Activated gamma-delta T cell (primary cell): ENCODE results near the gene PTPRZ1.

Experiments
- DNase-seq: peaks from one replicate; lab custom pipeline; 2025; lab: John Stamatoyannopoulos, UW

The PTPRZ1 gene

DNA sequence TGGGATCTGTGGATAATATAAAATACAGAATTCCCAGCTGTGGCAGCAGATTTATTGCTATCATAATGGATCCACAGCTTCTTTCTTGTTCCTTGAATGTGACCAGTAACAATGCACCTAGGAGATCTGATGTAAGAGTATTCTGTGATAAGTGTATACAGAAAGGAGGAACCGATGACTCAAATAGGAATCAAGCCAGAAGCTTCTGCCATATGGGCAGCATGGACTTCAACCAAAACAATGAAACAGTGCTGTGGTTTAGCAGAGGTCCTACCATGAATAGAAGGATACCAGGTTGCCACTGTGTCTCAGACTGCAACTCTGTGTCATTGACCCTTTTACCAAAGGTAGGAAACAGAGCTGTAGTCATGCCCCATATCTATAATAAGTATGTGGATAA, 81.8 kb downstream of the PTPRZ1 start:
- DNase-seq, result no peak

DNA sequence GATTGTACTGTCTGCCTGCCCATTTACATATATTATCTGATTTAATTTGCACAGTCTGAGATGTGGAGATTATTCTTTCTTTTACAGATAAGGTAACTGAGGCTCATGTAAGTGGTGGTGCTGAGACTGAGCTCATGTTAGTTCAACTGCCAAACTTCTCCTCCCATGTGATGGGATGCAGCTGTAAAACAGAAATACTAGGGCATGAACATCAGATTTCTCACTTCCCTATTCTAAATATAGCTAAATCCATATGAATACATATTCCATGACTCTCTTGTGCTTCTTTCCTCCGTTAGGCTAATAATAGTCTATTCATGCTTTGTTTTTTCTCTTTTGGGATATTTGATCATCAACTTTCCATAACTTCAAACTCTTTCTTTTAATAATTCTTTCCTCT, 84.7 kb downstream of the PTPRZ1 start:
- DNase-seq, result no peak

DNA sequence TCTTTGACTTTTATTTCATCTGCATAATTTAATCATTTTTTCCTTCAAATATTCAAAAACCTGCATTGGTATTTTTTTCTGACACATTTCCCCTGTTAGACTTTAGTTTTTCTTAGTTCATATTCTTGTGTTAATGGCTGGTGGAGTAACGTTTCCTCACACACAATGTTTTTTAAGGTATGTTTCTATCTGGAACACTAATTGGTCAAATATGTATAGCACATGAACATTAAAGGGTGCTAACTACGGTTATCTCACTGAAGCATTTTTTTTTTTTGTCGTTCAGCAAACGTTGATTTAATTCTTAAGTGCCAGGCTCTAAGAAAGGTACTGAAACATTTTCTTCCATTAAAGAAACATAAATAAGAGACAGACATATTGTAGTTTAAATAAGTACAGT, 87.7 kb downstream of the PTPRZ1 start:
- no peak for DNase-seq

DNA sequence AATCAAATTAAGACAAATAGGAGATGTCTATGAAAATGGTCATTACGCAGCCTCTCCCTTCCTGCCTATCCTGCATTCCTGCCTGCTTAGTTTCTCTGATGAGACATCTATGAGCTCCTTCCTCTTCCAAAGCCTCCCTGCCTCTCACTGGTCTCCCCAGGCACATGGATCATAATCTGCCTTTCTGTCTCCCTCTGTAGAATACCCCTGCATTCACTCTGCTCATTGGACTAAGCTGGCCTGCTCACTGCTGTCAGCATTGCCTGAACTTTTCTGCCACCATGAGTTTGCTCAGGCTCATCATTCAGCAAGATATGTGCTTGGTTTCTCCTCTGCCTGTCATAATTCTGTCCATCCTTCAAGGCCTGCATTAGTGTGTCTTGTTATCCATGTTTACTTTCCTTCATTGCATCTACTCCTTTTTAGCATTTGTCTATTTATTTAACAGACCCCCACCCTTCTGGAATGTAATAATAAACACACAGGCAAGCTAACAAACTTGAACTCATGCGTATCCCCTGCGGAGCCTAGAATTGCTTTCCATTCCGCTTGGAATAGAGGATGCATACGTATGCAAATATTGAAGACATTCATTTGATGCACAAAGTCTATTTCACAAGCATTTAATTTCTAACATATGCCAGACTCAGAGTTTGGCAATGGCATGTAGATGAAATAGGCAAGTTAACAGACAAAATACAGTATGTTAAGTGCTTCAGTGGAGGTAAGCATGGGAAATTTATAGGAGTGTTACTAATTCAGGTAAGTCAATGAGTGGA, 88.3 kb downstream of the PTPRZ1 start:
- DNase-seq, result no peak

DNA sequence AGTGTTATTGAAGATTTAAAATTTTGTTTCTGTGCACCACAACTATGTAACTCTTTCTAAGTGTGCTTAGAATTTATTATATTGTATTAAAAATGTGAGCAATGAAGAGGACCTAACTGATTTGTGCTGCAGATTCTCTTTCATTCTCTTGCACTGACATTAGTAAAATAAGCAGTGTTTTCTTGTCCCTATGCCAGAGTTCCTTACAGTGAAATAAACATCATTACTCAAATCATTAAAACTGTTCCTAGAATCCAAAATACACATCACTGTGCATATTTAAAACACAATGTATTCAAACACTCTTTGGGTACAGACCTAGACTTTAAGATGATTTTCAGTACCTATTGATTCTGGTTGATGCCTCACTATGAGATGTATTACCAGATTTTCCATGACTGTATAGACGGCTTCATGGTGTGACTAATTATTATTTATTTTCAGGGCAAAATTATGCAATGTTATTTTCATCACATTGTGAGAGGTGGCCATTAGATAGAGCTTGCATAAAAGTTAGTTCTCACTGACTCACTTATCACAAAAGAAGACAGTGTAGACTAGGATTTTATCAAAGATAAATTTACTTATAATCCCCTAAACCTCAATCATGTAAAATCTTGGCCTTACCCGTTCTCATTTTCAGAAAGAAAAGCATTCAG, 93.4 kb downstream of the PTPRZ1 start:
- DNase-seq, result no peak

DNA sequence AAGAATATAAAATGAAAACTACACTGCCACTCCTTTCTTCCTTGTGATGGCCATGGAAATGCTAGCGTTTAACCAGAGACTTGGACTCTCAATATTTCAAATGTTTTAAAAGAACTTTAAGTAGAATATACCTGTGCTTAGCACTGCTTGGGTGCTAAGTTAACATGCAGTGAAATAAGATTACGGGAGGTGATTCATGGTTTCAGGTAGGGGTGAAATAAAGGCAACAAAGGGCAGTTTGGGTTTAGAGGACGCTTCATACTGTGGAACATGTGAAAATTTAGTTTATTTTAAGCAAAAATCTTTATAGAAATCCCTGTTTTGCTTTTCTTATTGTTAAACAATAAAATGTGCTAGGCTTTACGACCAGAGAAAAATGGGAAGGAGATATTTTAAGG, 94.0 kb downstream of the PTPRZ1 start:
- DNase-seq, result no peak

DNA sequence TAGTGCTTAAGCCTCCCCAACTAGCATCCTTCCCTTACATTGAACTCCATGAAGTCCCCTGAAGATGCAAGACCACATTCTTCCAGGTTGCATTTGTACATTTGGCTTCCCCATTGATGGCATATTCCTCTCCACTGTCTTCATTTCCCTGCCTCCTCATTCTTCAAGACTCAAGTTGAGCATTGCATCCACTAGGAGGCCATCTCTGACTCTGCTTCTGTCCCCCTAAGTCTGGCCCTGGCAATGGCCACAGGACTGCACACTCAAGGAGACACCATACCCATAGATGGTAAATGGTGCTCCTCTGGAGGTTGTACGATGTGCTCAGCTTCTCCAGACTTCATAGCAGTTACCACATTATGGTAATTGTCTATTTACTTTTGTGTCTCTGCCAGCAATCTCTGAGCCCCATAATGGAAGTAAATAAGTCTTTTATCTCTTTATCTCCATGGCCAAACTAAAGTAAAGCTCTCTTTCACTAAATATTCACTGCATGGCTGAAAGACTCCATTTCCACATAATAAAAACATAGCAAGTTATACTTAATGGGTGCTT, 112.6 kb downstream of the PTPRZ1 start:
- no peak for DNase-seq

DNA sequence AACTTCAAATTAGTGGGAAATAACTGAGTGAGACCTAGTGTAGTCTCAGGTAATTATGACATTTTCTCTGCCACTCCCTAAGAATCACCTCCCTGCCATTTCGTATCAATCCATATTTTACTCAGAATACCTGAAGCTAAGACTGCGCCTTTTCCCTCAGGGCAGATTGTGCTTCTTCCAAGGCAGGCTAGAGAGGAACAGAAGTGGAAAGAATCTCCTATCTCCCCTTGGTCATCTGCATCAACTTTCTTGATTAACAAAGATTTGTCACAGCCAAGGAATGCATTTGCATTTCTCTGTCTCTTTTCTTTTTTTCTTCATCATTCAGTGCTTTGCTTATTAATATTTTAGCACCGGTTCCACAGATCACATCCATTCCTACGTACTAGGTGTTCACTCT, 119.1 kb downstream of the PTPRZ1 start:
- DNase-seq, result no peak

DNA sequence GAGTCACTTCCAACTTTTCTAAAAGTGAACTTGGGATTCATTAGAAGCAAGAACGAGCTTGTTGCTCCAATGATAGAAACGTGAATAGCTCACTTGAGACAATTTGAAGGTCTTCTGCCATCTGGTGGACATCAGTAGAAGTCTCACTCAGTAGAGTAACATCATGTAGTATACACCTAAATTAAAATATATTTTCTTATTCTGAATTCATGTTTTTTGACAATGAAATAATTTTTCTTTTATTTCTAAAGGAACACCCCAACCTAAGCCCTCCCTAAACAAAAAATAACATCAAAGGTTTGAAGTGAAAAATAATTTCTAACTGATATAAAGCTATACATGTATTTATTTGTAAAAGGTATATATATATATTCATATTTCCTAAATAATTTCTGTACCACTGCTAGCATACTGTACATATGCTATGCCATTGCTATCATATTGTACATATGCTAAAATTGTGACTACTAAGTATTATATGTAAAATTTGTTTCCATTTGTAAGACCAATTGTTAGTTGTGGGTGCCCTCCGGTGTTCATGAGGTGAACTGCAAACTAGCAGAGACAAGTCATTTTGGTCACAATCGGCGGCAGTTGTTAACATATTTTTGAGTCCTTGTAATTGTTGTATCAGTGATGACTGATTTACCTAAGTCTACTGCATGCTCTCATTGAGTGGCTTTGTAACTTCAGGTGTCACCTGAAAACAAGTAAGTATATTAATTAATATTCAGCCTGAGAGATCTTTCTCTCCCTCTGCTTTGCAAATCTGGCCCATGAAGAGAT, 121.9 kb downstream of the PTPRZ1 start:
- DNase-seq, result no peak

DNA sequence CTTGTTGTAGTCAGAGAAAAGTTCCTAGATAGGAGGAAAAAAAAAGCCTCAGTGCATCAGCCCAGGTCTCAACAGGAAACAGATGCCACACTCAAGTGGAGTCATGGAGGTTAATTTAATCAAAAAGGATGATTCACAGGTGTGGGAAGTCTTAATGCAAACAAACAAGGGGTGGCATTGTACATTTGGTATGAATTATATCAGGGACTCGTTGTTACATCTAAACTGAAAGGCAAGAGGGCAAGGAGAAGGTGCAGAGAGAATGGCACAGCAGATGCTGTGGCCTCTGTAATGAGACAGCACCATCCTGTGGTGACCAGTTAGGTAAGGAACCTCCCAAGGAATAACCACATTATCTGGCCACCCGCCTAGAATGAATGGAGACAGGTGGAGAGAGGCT, 133.7 kb downstream of the PTPRZ1 start:
- no peak for DNase-seq

DNA sequence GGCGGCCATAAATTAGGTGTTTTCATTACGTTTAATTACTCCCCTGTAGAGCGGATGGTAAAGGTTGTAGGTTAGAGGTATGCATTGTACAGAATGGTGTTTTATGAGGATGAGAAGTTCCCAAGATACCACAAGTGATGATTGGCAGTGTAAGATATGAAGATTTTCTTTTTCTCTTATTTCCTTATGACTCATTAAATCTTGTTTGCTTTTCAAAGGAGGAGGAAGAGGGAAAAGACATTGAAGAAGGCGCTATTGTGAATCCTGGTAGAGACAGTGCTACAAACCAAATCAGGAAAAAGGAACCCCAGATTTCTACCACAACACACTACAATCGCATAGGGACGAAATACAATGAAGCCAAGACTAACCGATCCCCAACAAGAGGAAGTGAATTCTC, 137.2 kb downstream of the PTPRZ1 start:
- DNase-seq, result no peak

DNA sequence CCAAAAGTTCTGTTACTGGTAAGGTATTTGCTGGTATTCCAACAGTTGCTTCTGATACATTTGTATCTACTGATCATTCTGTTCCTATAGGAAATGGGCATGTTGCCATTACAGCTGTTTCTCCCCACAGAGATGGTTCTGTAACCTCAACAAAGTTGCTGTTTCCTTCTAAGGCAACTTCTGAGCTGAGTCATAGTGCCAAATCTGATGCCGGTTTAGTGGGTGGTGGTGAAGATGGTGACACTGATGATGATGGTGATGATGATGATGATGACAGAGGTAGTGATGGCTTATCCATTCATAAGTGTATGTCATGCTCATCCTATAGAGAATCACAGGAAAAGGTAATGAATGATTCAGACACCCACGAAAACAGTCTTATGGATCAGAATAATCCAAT, 140.1 kb downstream of the PTPRZ1 start:
- no peak for DNase-seq

DNA sequence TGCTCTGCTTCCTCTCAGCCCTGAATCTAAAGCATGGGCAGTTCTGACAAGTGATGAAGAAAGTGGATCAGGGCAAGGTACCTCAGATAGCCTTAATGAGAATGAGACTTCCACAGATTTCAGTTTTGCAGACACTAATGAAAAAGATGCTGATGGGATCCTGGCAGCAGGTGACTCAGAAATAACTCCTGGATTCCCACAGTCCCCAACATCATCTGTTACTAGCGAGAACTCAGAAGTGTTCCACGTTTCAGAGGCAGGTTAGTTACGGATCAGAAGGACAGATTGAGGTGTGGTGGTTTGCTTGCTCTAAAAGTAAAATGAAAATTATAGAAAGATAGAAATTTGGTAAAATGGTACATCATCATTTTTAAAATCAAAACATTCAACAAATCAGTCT, 140.7 kb downstream of the PTPRZ1 start:
- DNase-seq, result no peak

DNA sequence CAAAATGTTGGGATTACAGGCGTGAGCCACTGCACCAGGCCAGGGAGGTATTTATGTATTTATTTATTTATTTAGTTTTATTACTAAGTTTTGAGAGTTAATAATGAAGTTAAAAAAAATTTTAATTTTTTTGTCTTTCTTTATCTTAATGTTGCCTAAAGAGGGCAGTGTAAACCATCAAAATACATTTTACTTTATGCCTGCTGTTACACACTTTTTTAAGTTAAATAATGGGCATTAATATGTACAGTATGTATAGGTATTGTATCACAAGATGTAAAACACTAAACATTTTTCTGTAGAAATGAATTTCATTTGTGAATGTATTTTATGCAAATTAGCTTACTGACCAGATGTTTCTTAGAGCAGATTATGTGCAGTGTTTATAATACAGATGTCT, 141.7 kb downstream of the PTPRZ1 start:
- DNase-seq, result no peak

DNA sequence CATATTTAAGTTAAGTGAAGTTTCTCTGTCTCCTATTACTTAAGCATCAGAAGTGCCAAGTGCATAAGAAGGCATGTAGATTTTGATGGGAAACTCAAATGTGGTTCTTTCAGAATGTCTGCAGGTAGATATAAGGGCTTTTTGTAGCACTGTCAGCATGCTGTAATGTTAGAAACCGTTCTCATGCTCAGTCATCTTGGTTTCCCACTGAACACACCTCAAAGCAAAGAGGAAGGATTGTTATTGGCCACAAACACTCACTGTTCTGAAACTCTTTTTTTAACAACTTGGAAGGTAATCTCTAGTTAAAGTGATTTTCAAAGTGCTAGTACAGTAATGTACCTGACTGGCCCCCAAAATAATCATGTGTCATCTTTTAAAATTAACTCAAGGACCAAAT, 145.1 kb downstream of the PTPRZ1 start:
- no peak for DNase-seq

DNA sequence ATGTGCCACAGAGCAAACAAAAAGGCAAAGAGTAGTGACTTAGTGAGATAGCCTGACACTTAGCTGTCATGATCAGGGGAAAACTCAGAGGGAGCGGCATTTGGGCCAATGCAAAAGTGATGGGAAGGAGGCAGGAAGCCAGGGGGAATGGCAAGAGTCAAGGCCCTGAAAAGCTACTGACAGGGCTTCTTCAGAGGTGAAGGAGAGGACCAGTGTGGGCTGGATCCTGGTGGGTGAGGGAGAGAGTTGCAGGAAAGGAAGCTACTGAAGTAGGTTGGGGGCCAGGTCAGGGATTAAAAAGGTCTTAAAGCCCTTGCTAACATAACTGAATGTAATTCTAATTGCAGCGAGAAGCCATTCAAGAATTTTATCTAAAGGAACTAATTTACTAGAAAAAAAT, 154.1 kb downstream of the PTPRZ1 start:
- no peak for DNase-seq

DNA sequence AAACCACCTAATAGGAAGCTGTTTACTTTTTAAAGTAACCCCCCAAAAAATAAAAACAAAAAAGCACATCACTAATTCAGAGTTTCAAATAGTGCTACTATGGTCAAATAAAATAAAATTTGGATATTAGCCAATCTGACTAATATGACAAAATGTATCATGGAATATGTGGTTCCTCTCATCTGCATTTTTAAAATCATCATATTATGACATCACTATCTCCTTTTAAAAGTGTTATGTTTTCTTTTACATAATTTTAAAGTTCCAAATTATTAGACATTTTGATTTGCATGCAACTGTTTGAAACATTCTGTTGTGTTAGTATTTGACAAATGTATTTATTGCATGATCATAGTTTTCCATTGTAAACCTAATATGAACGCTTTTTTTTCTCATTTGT, 160.7 kb downstream of the PTPRZ1 start:
- DNase-seq, result no peak

DNA sequence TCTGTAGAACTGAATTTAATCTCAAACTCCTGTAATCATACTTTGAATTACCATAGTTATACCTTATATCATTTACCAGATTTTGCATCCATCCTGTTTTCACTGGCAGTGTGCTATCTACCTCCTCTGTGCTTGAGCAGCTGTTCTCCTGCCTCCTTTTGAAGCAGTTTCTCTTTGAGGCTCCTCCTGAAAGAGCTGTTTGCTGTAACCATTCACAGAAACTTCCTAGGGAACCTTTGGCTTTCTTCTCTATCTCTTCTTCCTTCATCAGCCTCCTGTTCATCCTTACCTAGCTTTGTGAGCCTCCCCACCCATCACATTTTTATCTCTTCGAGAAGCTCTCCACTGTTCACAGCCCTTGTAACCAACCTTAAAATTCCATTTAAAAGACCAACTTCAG, 162.9 kb downstream of the PTPRZ1 start:
- DNase-seq, result no peak

DNA sequence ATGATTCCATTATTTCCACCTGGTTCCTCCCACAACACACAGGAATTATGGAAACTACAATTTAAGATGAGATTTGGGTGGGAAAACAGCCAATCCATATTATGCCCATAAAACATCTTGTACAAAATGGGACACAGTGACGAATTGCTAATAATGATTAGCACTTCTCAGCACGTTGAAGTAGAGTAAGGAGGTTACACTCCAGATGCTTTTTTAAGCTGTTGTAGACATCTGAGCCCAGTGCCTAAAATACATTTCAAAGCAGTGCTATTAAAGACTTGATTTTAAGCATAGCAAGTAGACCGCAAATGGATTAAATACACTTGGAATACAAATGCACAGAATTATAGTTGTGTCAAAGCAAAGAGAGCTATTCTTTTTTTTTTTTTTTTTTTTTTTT, 165.2 kb downstream of the PTPRZ1 start:
- no peak for DNase-seq

DNA sequence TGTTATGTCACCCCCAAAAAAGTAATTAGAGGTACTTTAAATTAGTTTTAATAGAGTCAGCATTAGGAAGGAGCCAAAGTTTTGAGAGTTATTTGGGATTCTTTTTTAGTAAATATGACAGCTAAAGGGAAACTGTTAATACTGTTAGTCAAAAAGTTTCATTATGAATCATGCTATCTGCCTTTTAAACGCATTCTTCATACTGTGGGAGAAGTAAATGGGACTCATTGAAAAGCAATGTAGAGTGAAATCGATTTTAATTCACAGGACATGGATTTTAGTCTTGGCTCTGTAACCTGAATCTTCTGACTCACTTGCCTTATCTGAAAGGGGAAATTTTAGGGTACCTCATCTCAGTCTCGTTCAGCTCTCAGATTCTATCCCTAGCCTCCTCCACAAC, 165.9 kb downstream of the PTPRZ1 start:
- no peak for DNase-seq

DNA sequence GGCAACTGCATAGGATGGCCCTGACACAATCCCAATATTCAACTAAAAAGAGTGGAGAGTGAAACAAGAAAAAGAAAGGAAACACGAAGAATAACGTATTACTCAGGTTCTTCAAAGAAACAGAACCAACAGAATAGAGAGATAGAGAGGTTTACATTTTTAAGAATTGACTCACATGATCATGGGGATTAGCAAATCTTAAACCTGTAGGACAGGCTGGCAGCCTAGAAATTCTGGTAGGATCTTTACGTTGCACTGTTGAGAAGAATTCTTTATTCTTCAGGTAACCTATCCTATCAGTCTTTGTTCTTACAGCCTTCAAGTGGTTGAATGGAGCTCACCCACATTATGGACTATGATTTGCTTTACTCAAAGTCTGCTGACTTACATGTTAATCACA, 167.2 kb downstream of the PTPRZ1 start:
- DNase-seq, result no peak

DNA sequence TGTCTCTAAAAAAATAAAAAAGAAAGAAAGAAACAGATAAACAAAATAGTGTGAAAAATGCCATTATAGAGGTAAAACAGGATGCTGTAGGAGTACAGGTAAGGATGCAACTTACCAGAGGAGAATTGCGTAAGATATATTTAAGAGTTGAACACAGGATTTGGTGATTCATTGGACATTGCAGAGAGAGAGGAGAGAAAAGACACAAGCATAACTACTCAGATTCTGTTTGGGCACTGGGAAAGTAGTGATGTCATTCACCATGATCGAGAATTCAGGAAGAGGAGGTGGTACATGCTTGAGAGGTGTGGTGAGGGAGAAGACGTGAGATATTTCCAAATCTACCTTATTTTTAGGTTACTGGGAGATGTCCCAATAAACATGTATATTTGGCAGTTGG, 173.4 kb downstream of the PTPRZ1 start:
- no peak for DNase-seq

DNA sequence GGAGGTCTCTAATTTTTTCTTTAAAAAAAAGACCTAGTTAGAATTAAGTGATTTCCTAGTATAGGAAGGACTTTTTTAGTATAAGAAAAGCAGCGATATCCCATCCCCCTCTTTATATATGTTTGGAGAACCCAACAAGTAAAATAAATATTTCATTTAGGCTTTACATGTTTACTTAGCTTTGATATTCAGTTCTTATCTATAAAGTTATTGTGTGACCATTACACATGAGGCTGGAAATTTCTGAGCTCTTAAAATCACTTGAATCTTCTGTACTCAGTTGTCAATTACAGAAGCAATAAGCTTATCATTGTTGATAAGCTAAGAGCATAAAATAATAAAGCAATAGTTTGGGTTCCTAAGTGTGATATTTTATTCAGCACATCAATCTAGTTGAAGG, 181.4 kb downstream of the PTPRZ1 start:
- DNase-seq, result no peak
